VCaP (cell line): Measurements from ENCODE around the gene BOLA3.

Experiments
- H3K27ac ChIP-seq: fragments of 450-650 bp; 2 replicates; pipeline ENCODE4 v1.5.1; 2017
- CTCF ChIP-seq: fragments of 450-650 bp; conservative IDR thresholded peaks from 2 replicates; pipeline ENCODE4 v1.5.1; 2017; ENCODE audit warnings: mild to moderate bottlenecking, moderate library complexity

The BOLA3 gene

DNA sequence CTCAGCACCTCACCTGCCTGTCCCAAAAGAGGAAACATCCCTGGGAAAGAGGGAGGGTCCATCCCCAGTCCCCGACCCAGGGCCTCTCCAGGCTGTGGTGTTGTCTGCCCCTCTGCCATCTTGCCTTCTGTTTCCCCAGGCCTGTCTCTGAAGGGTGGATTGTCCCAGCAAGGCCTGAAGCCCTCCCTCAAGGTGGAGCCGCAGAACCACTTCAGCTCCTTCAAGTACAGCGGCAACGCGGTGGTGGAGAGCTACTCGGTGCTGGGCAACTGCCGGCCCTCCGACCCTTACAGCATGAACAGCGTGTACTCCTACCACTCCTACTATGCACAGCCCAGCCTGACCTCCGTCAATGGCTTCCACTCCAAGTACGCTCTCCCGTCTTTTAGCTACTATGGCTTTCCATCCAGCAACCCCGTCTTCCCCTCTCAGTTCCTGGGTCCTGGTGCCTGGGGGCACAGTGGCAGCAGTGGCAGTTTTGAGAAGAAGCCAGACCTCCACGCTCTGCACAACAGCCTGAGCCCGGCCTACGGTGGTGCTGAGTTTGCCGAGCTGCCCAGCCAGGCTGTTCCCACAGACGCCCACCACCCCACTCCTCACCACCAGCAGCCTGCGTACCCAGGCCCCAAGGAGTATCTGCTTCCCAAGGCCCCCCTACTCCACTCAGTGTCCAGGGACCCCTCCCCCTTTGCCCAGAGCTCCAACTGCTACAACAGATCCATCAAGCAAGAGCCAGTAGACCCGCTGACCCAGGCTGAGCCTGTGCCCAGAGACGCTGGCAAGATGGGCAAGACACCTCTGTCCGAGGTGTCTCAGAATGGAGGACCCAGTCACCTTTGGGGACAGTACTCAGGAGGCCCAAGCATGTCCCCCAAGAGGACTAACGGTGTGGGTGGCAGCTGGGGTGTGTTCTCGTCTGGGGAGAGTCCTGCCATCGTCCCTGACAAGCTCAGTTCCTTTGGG is 47.2 kb downstream of the BOLA3 start:
- TF ChIP-seq CTCF, result no peak
- no peak overlapping the region for H3K27ac ChIP-seq

GRCh38 chr2:74099835-74100234 is 47.9 kb downstream of the BOLA3 start:
- H3K27ac ChIP-seq, result no peak overlapping the region
- no peak for TF ChIP-seq CTCF

- H3K27ac ChIP-seq, result no peak overlapping the region
- TF ChIP-seq CTCF, result no peak
These were observed 48.4 kb downstream of the BOLA3 start for GRCh38 chr2:74099271-74099670.

DNA sequence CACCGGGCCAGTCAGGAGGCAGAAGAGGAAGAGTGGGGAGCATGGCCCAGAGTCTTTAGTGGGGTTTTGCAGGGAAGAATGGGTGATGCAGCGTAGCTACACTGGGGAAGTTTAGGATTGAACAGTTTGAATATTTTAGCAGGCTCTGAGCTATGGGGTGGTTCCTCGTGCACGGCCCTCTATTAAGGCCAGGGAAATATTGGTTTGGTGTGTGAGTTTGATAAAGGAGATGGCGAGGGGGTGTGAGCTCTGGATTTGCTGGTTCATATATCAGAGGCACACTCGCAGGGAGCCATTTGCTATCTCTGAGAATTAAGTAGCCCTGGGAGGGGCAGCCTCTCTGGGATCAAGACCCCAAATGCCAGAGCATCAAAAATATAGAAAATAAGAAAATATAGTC is 50.1 kb downstream of the BOLA3 start:
- TF ChIP-seq CTCF, result no peak
- no peak overlapping the region for H3K27ac ChIP-seq

- H3K27ac ChIP-seq, result no peak overlapping the region
- TF ChIP-seq CTCF, result no peak
These were observed 51.7 kb downstream of the BOLA3 start for GRCh38 chr2:74096052-74096451.

GRCh38 chr2:74095632-74096031 is 52.1 kb downstream of the BOLA3 start:
- H3K27ac ChIP-seq, result no peak overlapping the region
- no peak for TF ChIP-seq CTCF

GRCh38 chr2:74094291-74094690 is 53.4 kb downstream of the BOLA3 start:
- H3K27ac ChIP-seq, result no peak overlapping the region
- TF ChIP-seq CTCF, result no peak
